Measurements from ENCODE around the gene DNM3.

The DNM3 gene

DNA sequence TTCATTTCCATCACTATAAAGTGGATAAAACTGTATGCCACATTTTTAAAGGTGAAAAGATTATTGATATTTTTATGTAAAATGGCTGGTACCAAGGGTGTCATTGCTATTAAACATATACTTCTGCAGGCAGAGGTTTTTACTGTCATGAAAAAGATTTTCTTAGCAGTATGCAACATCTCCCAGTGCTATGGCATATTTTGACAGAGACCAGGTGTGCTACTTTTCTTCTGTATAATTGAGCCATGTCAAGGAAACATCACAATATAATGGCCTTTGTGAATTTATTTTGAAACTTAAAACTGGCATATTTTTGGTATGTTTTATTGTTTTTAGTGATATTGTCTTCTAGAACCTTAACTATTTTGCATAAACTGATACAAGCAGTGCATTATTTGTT lies 362.6 kb downstream of the DNM3 start:
- H3K36me3 ChIP-seq (ENCODE audit: insufficient read depth, low read length), result no peaks in the 10 kb centered on the region
- H3K9ac ChIP-seq (ENCODE audit: low read depth, low read length), result no peak overlapping the region
- H3K9me3 ChIP-seq (ENCODE audit: control insufficient read depth, insufficient read depth, low read length), result peaks cover 3% of the 10 kb centered on the region; the same call in 1 of the 2 replicates
- no peaks in the 10 kb centered on the region for H3K4me1 ChIP-seq (ENCODE audit: insufficient read depth, low read length)

- no peak overlapping the region for H3K9ac ChIP-seq (ENCODE audit: low read depth, low read length)
- no peaks in the 10 kb centered on the region for H3K36me3 ChIP-seq (ENCODE audit: insufficient read depth, low read length)
- H3K9me3 ChIP-seq (ENCODE audit: control insufficient read depth, insufficient read depth, low read length), result peaks cover 3% of the 10 kb centered on the region; the same call in 1 of the 2 replicates
- no peaks in the 10 kb centered on the region for H3K4me1 ChIP-seq (ENCODE audit: insufficient read depth, low read length)
These were observed 365.0 kb downstream of the DNM3 start for GRCh38 chr1:172206256-172206655.

DNA sequence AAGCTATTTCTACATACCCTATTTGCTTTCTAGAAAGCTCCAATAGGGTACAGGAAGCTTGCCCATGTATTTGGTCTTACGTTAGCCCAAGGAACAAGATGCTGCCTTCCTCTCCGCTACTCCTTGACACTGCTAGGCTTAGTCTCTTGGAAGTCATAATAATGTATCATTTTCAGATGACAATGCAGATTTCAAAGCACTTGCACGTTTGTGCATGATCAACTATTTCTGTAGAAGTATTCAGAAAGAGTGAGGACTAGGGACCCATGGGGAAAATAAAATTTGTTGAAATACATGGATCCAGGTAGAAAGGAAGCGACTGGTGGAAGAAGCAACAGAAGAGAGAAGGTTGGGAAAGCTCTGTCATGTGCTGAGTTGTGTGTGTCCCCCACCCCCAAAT lies 367.3 kb downstream of the DNM3 start:
- Histone ChIP-seq H3K9me3 (ENCODE audit: control insufficient read depth, insufficient read depth, low read length) (peaks cover 3% of the 10 kb centered on the region; the same call in 1 of the 2 replicates), H3K9ac (ENCODE audit: low read depth, low read length) (no peak overlapping the region), H3K4me1 (ENCODE audit: insufficient read depth, low read length) (no peaks in the 10 kb centered on the region), H3K36me3 (ENCODE audit: insufficient read depth, low read length) (no peaks in the 10 kb centered on the region)

DNA sequence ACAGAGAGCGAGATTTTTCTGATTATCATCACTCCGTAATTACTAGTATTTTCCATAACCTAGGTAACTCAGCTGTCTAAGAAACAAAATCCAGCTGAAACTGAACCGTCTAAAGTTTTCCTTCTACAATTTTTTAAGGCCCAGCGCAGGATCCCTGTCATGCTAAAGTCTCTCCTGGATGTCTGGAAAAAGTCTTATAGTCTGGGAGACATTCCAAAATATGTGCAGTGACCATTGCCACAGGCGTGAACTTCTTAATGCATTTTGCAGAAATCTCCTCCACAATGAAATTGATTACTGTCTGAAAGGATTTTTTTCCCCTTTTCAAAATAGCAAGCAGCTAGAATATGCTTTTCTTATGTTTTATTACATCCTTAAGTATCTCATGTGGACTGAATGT lies 369.9 kb downstream of the DNM3 start:
- Histone ChIP-seq H3K9me3 (ENCODE audit: control insufficient read depth, insufficient read depth, low read length) (peaks cover 1% of the 10 kb centered on the region; the same call in 1 of the 2 replicates), H3K36me3 (ENCODE audit: insufficient read depth, low read length) (no peaks in the 10 kb centered on the region), H3K9ac (ENCODE audit: low read depth, low read length) (no peak overlapping the region), H3K4me1 (ENCODE audit: insufficient read depth, low read length) (no peaks in the 10 kb centered on the region)

- Histone ChIP-seq H3K4me1 (ENCODE audit: insufficient read depth, low read length) (no peaks in the 10 kb centered on the region), H3K9ac (ENCODE audit: low read depth, low read length) (no peak overlapping the region), H3K36me3 (ENCODE audit: insufficient read depth, low read length) (no peaks in the 10 kb centered on the region), H3K9me3 (ENCODE audit: control insufficient read depth, insufficient read depth, low read length) (no peaks in the 10 kb centered on the region)
These were observed 370.8 kb downstream of the DNM3 start for GRCh38 chr1:172212124-172212523.

GRCh38 chr1:172215006-172215405 lies 373.7 kb downstream of the DNM3 start:
- H3K9ac ChIP-seq (ENCODE audit: low read depth, low read length), result no peak overlapping the region
- no peaks in the 10 kb centered on the region for H3K4me1 ChIP-seq (ENCODE audit: insufficient read depth, low read length)
- no peaks in the 10 kb centered on the region for H3K36me3 ChIP-seq (ENCODE audit: insufficient read depth, low read length)
- no peaks in the 10 kb centered on the region for H3K9me3 ChIP-seq (ENCODE audit: control insufficient read depth, insufficient read depth, low read length)

GRCh38 chr1:172219966-172220365 lies 378.7 kb downstream of the DNM3 start:
- H3K4me1 ChIP-seq (ENCODE audit: insufficient read depth, low read length), result no peaks in the 10 kb centered on the region
- H3K36me3 ChIP-seq (ENCODE audit: insufficient read depth, low read length), result no peaks in the 10 kb centered on the region
- H3K9ac ChIP-seq (ENCODE audit: low read depth, low read length), result no peak overlapping the region
- no peaks in the 10 kb centered on the region for H3K9me3 ChIP-seq (ENCODE audit: control insufficient read depth, insufficient read depth, low read length)

DNA sequence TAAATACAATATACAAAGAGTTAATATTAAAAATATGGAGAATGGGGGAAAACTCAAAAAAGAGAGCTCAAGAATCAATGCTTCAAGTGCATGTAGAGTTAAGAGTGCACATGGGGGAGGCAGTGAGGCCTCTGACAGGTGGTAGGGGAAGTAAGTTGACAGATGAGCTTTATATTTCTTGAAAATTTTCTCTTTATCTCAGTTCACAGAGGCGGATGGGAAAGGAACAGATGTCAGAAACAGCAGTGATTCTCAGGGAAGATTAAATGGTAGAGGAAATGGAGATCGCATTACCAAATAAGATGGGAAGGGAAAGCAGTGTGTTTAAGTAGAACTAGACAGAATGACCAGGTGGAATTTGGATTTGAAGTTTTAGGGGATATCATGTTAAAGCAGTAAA lies 379.1 kb downstream of the DNM3 start:
- Histone ChIP-seq H3K4me1 (ENCODE audit: insufficient read depth, low read length) (no peaks in the 10 kb centered on the region), H3K9ac (ENCODE audit: low read depth, low read length) (no peak overlapping the region), H3K9me3 (ENCODE audit: control insufficient read depth, insufficient read depth, low read length) (no peaks in the 10 kb centered on the region), H3K36me3 (ENCODE audit: insufficient read depth, low read length) (no peaks in the 10 kb centered on the region)

DNA sequence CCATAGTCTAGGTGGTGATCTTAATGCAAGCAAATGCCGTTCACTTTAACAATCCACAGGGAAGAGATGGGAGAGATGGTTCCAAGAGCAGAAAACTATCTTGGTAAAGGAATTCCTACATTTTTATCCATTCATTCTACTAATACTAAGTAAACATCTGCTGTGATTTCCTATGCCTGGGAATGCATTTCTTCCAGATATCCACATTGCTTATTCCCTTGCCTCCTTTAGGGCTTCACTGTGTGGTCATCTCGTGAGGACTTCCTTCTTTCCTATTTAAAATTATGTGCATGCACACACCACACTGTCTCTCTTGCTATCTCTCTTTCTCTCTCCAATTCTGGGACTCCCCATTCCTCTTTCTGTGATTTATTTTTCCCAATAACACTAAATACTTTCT lies 380.1 kb downstream of the DNM3 start:
- no peaks in the 10 kb centered on the region for H3K36me3 ChIP-seq (ENCODE audit: insufficient read depth, low read length)
- no peaks in the 10 kb centered on the region for H3K9me3 ChIP-seq (ENCODE audit: control insufficient read depth, insufficient read depth, low read length)
- no peaks in the 10 kb centered on the region for H3K4me1 ChIP-seq (ENCODE audit: insufficient read depth, low read length)
- no peak overlapping the region for H3K9ac ChIP-seq (ENCODE audit: low read depth, low read length)

DNA sequence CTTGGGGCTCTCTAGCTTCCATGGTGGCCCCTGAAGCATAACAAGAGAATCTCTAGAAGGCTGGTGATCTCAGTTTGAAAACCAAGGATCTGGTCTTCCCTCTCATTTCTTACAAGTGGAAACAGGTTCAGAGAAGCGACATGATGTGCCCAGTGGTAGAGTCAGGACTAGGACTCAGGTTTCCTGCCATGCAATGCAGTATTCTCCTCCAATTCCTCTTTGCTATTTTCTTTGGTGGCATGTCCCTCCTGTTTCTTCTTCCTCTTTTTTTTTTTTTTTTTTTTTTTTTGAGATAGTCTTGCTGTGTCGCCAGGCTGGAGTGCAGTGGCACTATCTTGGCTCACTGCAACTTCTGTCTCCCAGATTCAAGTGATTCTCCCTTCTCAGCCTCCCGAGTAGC lies 383.6 kb downstream of the DNM3 start:
- Histone ChIP-seq H3K9me3 (ENCODE audit: control insufficient read depth, insufficient read depth, low read length) (no peaks in the 10 kb centered on the region), H3K9ac (ENCODE audit: low read depth, low read length) (no peak overlapping the region), H3K4me1 (ENCODE audit: insufficient read depth, low read length) (no peaks in the 10 kb centered on the region), H3K36me3 (ENCODE audit: insufficient read depth, low read length) (no peaks in the 10 kb centered on the region)

DNA sequence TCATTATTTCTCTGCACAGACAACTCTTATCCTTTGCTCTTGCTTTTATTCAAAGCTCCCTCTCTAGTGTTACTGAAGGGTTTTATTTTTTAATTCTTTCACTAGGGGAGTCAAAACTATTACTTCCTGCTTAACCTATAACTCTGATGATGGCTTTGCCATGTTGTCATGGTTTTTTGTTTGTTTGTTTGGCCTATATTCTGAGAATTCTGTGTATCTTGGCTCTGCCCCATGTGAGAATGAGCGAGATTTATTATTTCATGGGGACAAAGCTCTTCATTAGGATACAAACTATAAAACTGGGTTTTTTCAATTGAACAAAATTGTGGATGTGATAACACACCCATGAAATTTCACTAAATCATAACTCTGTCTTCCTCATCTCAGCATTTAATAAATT lies 388.6 kb downstream of the DNM3 start:
- no peaks in the 10 kb centered on the region for H3K36me3 ChIP-seq (ENCODE audit: insufficient read depth, low read length)
- no peaks in the 10 kb centered on the region for H3K4me1 ChIP-seq (ENCODE audit: insufficient read depth, low read length)
- H3K9ac ChIP-seq (ENCODE audit: low read depth, low read length), result no peak overlapping the region
- H3K9me3 ChIP-seq (ENCODE audit: control insufficient read depth, insufficient read depth, low read length), result no peaks in the 10 kb centered on the region

- no peaks in the 10 kb centered on the region for H3K4me1 ChIP-seq (ENCODE audit: insufficient read depth, low read length)
- no peaks in the 10 kb centered on the region for H3K9me3 ChIP-seq (ENCODE audit: control insufficient read depth, insufficient read depth, low read length)
- no peak overlapping the region for H3K9ac ChIP-seq (ENCODE audit: low read depth, low read length)
- H3K36me3 ChIP-seq (ENCODE audit: insufficient read depth, low read length), result no peaks in the 10 kb centered on the region
These were observed 389.2 kb downstream of the DNM3 start for GRCh38 chr1:172230526-172230925.

- Histone ChIP-seq H3K4me1 (ENCODE audit: insufficient read depth, low read length) (no peaks in the 10 kb centered on the region), H3K36me3 (ENCODE audit: insufficient read depth, low read length) (no peaks in the 10 kb centered on the region), H3K9ac (ENCODE audit: low read depth, low read length) (no peak overlapping the region), H3K9me3 (ENCODE audit: control insufficient read depth, insufficient read depth, low read length) (no peaks in the 10 kb centered on the region)
These were observed 395.7 kb downstream of the DNM3 start for GRCh38 chr1:172236958-172237357.

GRCh38 chr1:172238158-172238557 lies 396.9 kb downstream of the DNM3 start:
- Histone ChIP-seq H3K9me3 (ENCODE audit: control insufficient read depth, insufficient read depth, low read length) (no peaks in the 10 kb centered on the region), H3K9ac (ENCODE audit: low read depth, low read length) (no peak overlapping the region), H3K36me3 (ENCODE audit: insufficient read depth, low read length) (no peaks in the 10 kb centered on the region), H3K4me1 (ENCODE audit: insufficient read depth, low read length) (no peaks in the 10 kb centered on the region)

GRCh38 chr1:172238965-172239364 lies 397.7 kb downstream of the DNM3 start:
- Histone ChIP-seq H3K4me1 (ENCODE audit: insufficient read depth, low read length) (no peaks in the 10 kb centered on the region), H3K9ac (ENCODE audit: low read depth, low read length) (no peak overlapping the region), H3K36me3 (ENCODE audit: insufficient read depth, low read length) (no peaks in the 10 kb centered on the region), H3K9me3 (ENCODE audit: control insufficient read depth, insufficient read depth, low read length) (no peaks in the 10 kb centered on the region)

DNA sequence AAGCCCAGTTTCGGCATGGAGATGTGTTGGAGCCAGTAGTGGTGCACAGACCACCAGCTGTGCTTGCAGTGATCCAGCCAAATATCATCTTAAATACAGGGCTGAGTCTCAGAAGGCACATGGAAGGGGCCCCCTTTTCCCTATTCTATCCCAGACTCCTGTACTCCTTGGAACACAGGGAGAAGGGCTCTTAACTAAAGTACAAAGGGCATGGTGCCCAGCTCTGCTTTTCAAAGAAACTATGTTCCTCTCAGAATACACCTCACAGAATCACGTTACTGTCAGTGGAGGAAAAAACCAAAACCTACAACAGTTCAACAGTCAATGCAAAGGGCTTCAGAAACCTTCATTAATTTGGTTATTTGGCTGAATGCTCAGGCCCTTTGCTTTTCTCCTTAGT lies 398.6 kb downstream of the DNM3 start:
- H3K9me3 ChIP-seq (ENCODE audit: control insufficient read depth, insufficient read depth, low read length), result no peaks in the 10 kb centered on the region
- H3K9ac ChIP-seq (ENCODE audit: low read depth, low read length), result no peak overlapping the region
- no peaks in the 10 kb centered on the region for H3K4me1 ChIP-seq (ENCODE audit: insufficient read depth, low read length)
- H3K36me3 ChIP-seq (ENCODE audit: insufficient read depth, low read length), result no peaks in the 10 kb centered on the region

All from ES-I3 (cell line).